ENCODE results near the gene TSPO2.

The TSPO2 gene

GRCh38 chr6:41090841-41091761, 48.8 kb downstream of the TSPO2 start:
- in situ Hi-C loops (cut with MboI; ENCODE audit: low sequenced_read_pairs, unreplicated experiment) = loop anchor here (10.0 kb wide), 1 partner anchor 234 kb away; no protein-coding TSS in a partner anchor
- TF ChIP-seq CTCF (IDR thresholded peaks at IDR 0.05; ENCODE audit: borderline replicate concordance, control extremely low read depth, extremely low read depth, insufficient read depth, missing control alignments) = no peak
- DNase-seq (ENCODE audit: low spot score) = no peak

GRCh38 chr6:41092421-41093140, 50.3 kb downstream of the TSPO2 start:
- DNase-seq (ENCODE audit: low spot score) = peak; percentile 42

GRCh38 chr6:41093729-41094128, 51.5 kb downstream of the TSPO2 start:
- no peak for TF ChIP-seq CTCF (IDR thresholded peaks at IDR 0.05; ENCODE audit: borderline replicate concordance, control extremely low read depth, extremely low read depth, insufficient read depth, missing control alignments)

More at GRCh38 chr6:41092421-41093140, 50.3 kb downstream of the TSPO2 start:
- in situ Hi-C loops (cut with MboI; ENCODE audit: low sequenced_read_pairs, unreplicated experiment) = loop anchor here (10.0 kb wide), 1 partner anchor 232 kb away; no protein-coding TSS in a partner anchor
- no peak for TF ChIP-seq CTCF (IDR thresholded peaks at IDR 0.05; ENCODE audit: borderline replicate concordance, control extremely low read depth, extremely low read depth, insufficient read depth, missing control alignments)

More at GRCh38 chr6:41093729-41094128, 51.5 kb downstream of the TSPO2 start:
- in situ Hi-C loops (cut with MboI; ENCODE audit: low sequenced_read_pairs, unreplicated experiment) = loop anchor here (10.0 kb wide), 1 partner anchor 231 kb away; no protein-coding TSS in a partner anchor
- no peak for DNase-seq (ENCODE audit: low spot score)
